ENCODE results near the gene PARD3. TPM values are rescaled to one million over a fixed set of nuclear protein-coding genes. Genes with fewer than 3 reads are reported as not detected.
"Not testable (repeated sequence)": the region's sequence is repeated elsewhere in the genome, so short reads cannot be mapped to it uniquely, and the experiment has no call there.

The PARD3 gene
- total and polyA plus RNA-seq, 7 experiments from 2014 or later = 0.19 to 1.2 (median 0.43) TPM

DNA sequence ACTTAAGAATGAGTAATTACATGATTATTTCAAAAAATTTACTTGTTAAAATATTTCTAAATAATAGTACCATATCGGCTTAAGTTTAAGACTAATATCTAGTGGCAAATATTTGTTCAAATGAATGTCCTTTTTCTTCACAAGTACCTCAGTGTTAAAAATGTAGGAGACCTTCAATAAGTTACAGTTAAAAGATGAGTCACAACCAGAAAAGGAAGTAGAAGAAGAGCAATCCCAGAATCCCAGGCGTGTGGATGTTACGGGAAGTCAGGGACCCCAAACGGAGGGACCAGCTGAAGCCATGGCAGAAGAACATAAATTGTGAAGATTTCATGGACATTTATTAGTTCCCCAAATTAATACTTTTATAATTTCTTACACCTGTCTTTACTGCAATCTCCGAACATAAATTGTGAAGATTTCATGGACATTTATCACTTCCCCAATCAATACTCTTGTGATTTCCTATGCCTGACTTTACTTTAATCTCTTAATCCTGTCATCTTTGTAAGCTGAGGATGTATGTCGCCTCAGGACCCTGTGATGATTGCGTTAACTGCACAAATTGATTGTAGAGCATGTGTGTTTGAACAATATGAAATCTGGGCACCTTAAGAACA lies 388.4 kb downstream of the PARD3 start:
- H3K4me1 Mint-ChIP-seq; CTCF ChIA-PET; H3K36me3 ChIP-seq (ENCODE audit: control insufficient read depth in 2 of 3, insufficient read depth in 3 of 3, low read length in 3 of 3); ATAC-seq; H3K27ac Mint-ChIP-seq; H3K4me3 Mint-ChIP-seq; POLR2A ChIA-PET; intact Hi-C loops (cut with micrococcal nuclease); H3K36me3 Mint-ChIP-seq; H3K4me3 ChIP-seq (ENCODE audit: low read length); H3K4me1 ChIP-seq (ENCODE audit: control insufficient read depth in 2 of 2, insufficient read depth in 2 of 2, low read length in 2 of 2); H3K27me3 ChIP-seq (ENCODE audit: control insufficient read depth in 2 of 2, insufficient read depth in 2 of 2, low read length in 2 of 2); H3K9me3 ChIP-seq (ENCODE audit: control insufficient read depth in 2 of 3, low read length in 3 of 3); H3K27me3 Mint-ChIP-seq; H3K9me3 Mint-ChIP-seq; H3K27ac ChIP-seq (ENCODE audit: low read depth, low read length); DNase-seq: not testable (repeated sequence)

GRCh38 chr10:34426041-34426440 lies 389.1 kb downstream of the PARD3 start:
- Mint-ChIP-seq H3K9me3 (peaks cover 0 to 2% (median 0%) of the 10 kb centered on the region in 11 donors), H3K27ac (no peak overlapping the region), H3K4me3 (no peak overlapping the region), H3K27me3 (peaks cover 0 to 3% (median 0%) of the 10 kb centered on the region in 5 donors), H3K36me3 (no peaks in the 10 kb centered on the region), H3K4me1 (peaks cover 0 to under 1% (median 0%) of the 10 kb centered on the region in 7 donors)
- DNase-seq (no peak), ATAC-seq (no peak)
- no peaks in the 10 kb centered on the region for H3K9me3 ChIP-seq (ENCODE audit: control insufficient read depth in 2 of 3, low read length in 3 of 3)
- H3K27me3 ChIP-seq (ENCODE audit: control insufficient read depth in 2 of 2, insufficient read depth in 2 of 2, low read length in 2 of 2) = no peaks in the 10 kb centered on the region
- ChIA-PET POLR2A (no interaction called here), CTCF (no interaction called here)
- no peaks in the 10 kb centered on the region for H3K4me1 ChIP-seq (ENCODE audit: control insufficient read depth in 2 of 2, insufficient read depth in 2 of 2, low read length in 2 of 2)
- no peaks in the 10 kb centered on the region for H3K36me3 ChIP-seq (ENCODE audit: control insufficient read depth in 2 of 3, insufficient read depth in 3 of 3, low read length in 3 of 3)
- H3K27ac ChIP-seq (ENCODE audit: low read depth, low read length) = no peak overlapping the region
- H3K4me3 ChIP-seq (ENCODE audit: low read length) = no peak overlapping the region
- intact Hi-C loops (cut with micrococcal nuclease) = no loop called here

- H3K27me3 ChIP-seq (ENCODE audit: control insufficient read depth in 2 of 2, insufficient read depth in 2 of 2, low read length in 2 of 2) = no peaks in the 10 kb centered on the region
- no peak overlapping the region for H3K4me3 Mint-ChIP-seq
- POLR2A ChIA-PET = no interaction called here
- CTCF ChIA-PET = no interaction called here
- H3K36me3 ChIP-seq (ENCODE audit: control insufficient read depth in 2 of 3, insufficient read depth in 3 of 3, low read length in 3 of 3) = no peaks in the 10 kb centered on the region
- H3K27ac ChIP-seq (ENCODE audit: low read depth, low read length) = no peak overlapping the region
- H3K4me1 ChIP-seq (ENCODE audit: control insufficient read depth in 2 of 2, insufficient read depth in 2 of 2, low read length in 2 of 2) = no peaks in the 10 kb centered on the region
- H3K9me3 ChIP-seq (ENCODE audit: control insufficient read depth in 2 of 3, low read length in 3 of 3) = no peaks in the 10 kb centered on the region
- intact Hi-C loops (cut with micrococcal nuclease) = no loop called here
- DNase-seq (no peak), ATAC-seq (no peak)
- H3K27me3 Mint-ChIP-seq = no peaks in the 10 kb centered on the region
- H3K9me3 Mint-ChIP-seq = peaks cover 0 to 2% (median 0%) of the 10 kb centered on the region in 11 donors
- H3K4me3 ChIP-seq (ENCODE audit: low read length) = no peak overlapping the region
- no peak overlapping the region for H3K27ac Mint-ChIP-seq
- H3K36me3 Mint-ChIP-seq = no peaks in the 10 kb centered on the region
- no peaks in the 10 kb centered on the region for H3K4me1 Mint-ChIP-seq
Observed at GRCh38 chr10:34423673-34424625, 391.1 kb downstream of the PARD3 start.

GRCh38 chr10:34420795-34421194 lies 394.3 kb downstream of the PARD3 start:
- no peaks in the 10 kb centered on the region for H3K9me3 ChIP-seq (ENCODE audit: control insufficient read depth in 2 of 3, low read length in 3 of 3)
- no peaks in the 10 kb centered on the region for H3K36me3 ChIP-seq (ENCODE audit: control insufficient read depth in 2 of 3, insufficient read depth in 3 of 3, low read length in 3 of 3)
- no peak overlapping the region for H3K27ac ChIP-seq (ENCODE audit: low read depth, low read length)
- peaks cover 0 to 1% (median 0%) of the 10 kb centered on the region in 11 donors for H3K9me3 Mint-ChIP-seq
- H3K4me3 ChIP-seq (ENCODE audit: low read length) = no peak overlapping the region
- no peaks in the 10 kb centered on the region for H3K4me1 ChIP-seq (ENCODE audit: control insufficient read depth in 2 of 2, insufficient read depth in 2 of 2, low read length in 2 of 2)
- POLR2A ChIA-PET = no interaction called here
- no peak for DNase-seq
- H3K27ac Mint-ChIP-seq = no peak overlapping the region
- CTCF ChIA-PET = interaction anchor here (0.6 kb wide), 1 partner anchor 120 kb away, joined by 6 read pairs; no protein-coding TSS in a partner anchor
- intact Hi-C loops (cut with micrococcal nuclease) = no loop called here
- H3K36me3 Mint-ChIP-seq = no peaks in the 10 kb centered on the region
- no peaks in the 10 kb centered on the region for H3K4me1 Mint-ChIP-seq
- no peaks in the 10 kb centered on the region for H3K27me3 Mint-ChIP-seq
- no peaks in the 10 kb centered on the region for H3K27me3 ChIP-seq (ENCODE audit: control insufficient read depth in 2 of 2, insufficient read depth in 2 of 2, low read length in 2 of 2)
- no peak for ATAC-seq
- H3K4me3 Mint-ChIP-seq = no peak overlapping the region

GRCh38 chr10:34420273-34420672 lies 394.8 kb downstream of the PARD3 start:
- Mint-ChIP-seq H3K4me3 (no peak overlapping the region), H3K9me3 (peaks cover 0 to 1% (median 0%) of the 10 kb centered on the region in 11 donors), H3K36me3 (no peaks in the 10 kb centered on the region), H3K27me3 (no peaks in the 10 kb centered on the region), H3K27ac (no peak overlapping the region), H3K4me1 (no peaks in the 10 kb centered on the region)
- H3K27ac ChIP-seq (ENCODE audit: low read depth, low read length) = no peak overlapping the region
- no peaks in the 10 kb centered on the region for H3K27me3 ChIP-seq (ENCODE audit: control insufficient read depth in 2 of 2, insufficient read depth in 2 of 2, low read length in 2 of 2)
- ChIA-PET CTCF (no interaction called here), POLR2A (no interaction called here)
- no peak for DNase-seq
- intact Hi-C loops (cut with micrococcal nuclease) = no loop called here
- H3K4me3 ChIP-seq (ENCODE audit: low read length) = no peak overlapping the region
- H3K4me1 ChIP-seq (ENCODE audit: control insufficient read depth in 2 of 2, insufficient read depth in 2 of 2, low read length in 2 of 2) = no peaks in the 10 kb centered on the region
- no peak for ATAC-seq
- no peaks in the 10 kb centered on the region for H3K36me3 ChIP-seq (ENCODE audit: control insufficient read depth in 2 of 3, insufficient read depth in 3 of 3, low read length in 3 of 3)
- no peaks in the 10 kb centered on the region for H3K9me3 ChIP-seq (ENCODE audit: control insufficient read depth in 2 of 3, low read length in 3 of 3)

- CTCF ChIA-PET = no interaction called here
- Mint-ChIP-seq H3K27me3 (peaks cover 0 to 8% (median 0%) of the 10 kb centered on the region in 5 donors), H3K9me3 (no peaks in the 10 kb centered on the region), H3K27ac (no peak overlapping the region), H3K4me3 (no peak overlapping the region), H3K36me3 (no peaks in the 10 kb centered on the region), H3K4me1 (no peaks in the 10 kb centered on the region)
- no peaks in the 10 kb centered on the region for H3K27me3 ChIP-seq (ENCODE audit: control insufficient read depth in 2 of 2, insufficient read depth in 2 of 2, low read length in 2 of 2)
- H3K9me3 ChIP-seq (ENCODE audit: control insufficient read depth in 2 of 3, low read length in 3 of 3) = no peaks in the 10 kb centered on the region
- H3K27ac ChIP-seq (ENCODE audit: low read depth, low read length) = no peak overlapping the region
- POLR2A ChIA-PET = no interaction called here
- H3K4me3 ChIP-seq (ENCODE audit: low read length) = no peak overlapping the region
- H3K36me3 ChIP-seq (ENCODE audit: control insufficient read depth in 2 of 3, insufficient read depth in 3 of 3, low read length in 3 of 3) = no peaks in the 10 kb centered on the region
- no peaks in the 10 kb centered on the region for H3K4me1 ChIP-seq (ENCODE audit: control insufficient read depth in 2 of 2, insufficient read depth in 2 of 2, low read length in 2 of 2)
- intact Hi-C loops (cut with micrococcal nuclease) = no loop called here
- ATAC-seq = no peak
- no peak for DNase-seq
Observed at GRCh38 chr10:34415039-34415438, 400.1 kb downstream of the PARD3 start.

Data from naive thymus-derived CD4-positive, alpha-beta T cell (primary cell).